GM23338 (cell line): ENCODE data around the gene SPATA45. TPM values are rescaled to one million over a fixed set of nuclear protein-coding genes. Genes with fewer than 3 reads are reported as not detected.

ENCODE experiments used
- ATAC-seq: fragments of 200-7000 bp; cut with Tn5 transposase; 3 replicates; pipeline ENCODE4 v1.9.1; 2020
- DNase-seq: peaks from one replicate; pipeline ENCODE4 v3.0.0-alpha.2; 2015; ENCODE audit warnings: low spot score
- H2AFZ ChIP-seq: fragments of 200-600 bp; sonication (generic); 2 replicates; pipeline ENCODE4 v1.8.0; 2016; ENCODE audit warnings: antibody characterized with exemption, mild to moderate bottlenecking, moderate library complexity
- H3F3A ChIP-seq: fragments of 200-600 bp; sonication (generic); replicated peaks from 2 replicates; pipeline ENCODE4 v1.8.0; 2017; ENCODE audit warnings: antibody characterized with exemption, mixed run types, low read depth
- H3K27ac ChIP-seq: fragments of 200-600 bp; sonication (generic); 2 replicates; pipeline ENCODE4 v1.6.1; 2016; ENCODE audit warnings: low read depth
- H3K27me3 ChIP-seq: fragments of 200-600 bp; sonication (generic); 2 replicates; pipeline ENCODE4 v1.8.0; 2016; ENCODE audit warnings: mild to moderate bottlenecking, mixed run types, moderate library complexity; ENCODE audit not compliant: insufficient read depth
- H3K36me3 ChIP-seq: fragments of 200-600 bp; sonication (generic); 2 replicates; pipeline ENCODE4 v1.8.0; 2016; ENCODE audit warnings: mild to moderate bottlenecking; ENCODE audit not compliant: insufficient read depth
- H3K4me1 ChIP-seq: fragments of 200-600 bp; sonication (generic); 2 replicates; pipeline ENCODE4 v1.8.0; 2016; ENCODE audit warnings: mild to moderate bottlenecking, moderate library complexity; ENCODE audit not compliant: insufficient read depth
- H3K4me2 ChIP-seq: fragments of 200-600 bp; sonication (generic); 2 replicates; pipeline ENCODE4 v1.7.1; 2017; ENCODE audit warnings: mixed run types
- H3K4me3 ChIP-seq: fragments of 200-600 bp; sonication (generic); 2 replicates; pipeline ENCODE4 v1.6.1; 2016; ENCODE audit warnings: mixed run types
- H3K79me2 ChIP-seq: fragments of 200-600 bp; sonication (generic); replicated peaks from 2 replicates; pipeline ENCODE4 v1.8.0; 2017; ENCODE audit warnings: mild to moderate bottlenecking; ENCODE audit not compliant: insufficient read depth
- H3K9me2 ChIP-seq: fragments of 200-600 bp; sonication (generic); 2 replicates; pipeline ENCODE4 v1.8.0; 2017; ENCODE audit not compliant: insufficient read depth
- H4K20me1 ChIP-seq: fragments of 200-600 bp; sonication (generic); replicated peaks from 2 replicates; pipeline ENCODE4 v1.8.0; 2017; ENCODE audit warnings: mild to moderate bottlenecking; ENCODE audit not compliant: insufficient read depth
- H3K27ac Mint-ChIP-seq: 2 replicates; pipeline ENCODE4 v1.8.0; 2020; ENCODE audit warnings: inconsistent platforms, mild to moderate bottlenecking, moderate library complexity, mixed read lengths
- H3K27me3 Mint-ChIP-seq: 3 replicates; pipeline ENCODE4 v1.8.0; 2022; ENCODE audit warnings: low read depth, mild to moderate bottlenecking, moderate library complexity, mixed read lengths, inconsistent platforms; ENCODE audit not compliant: insufficient read depth, poor library complexity
- H3K36me3 Mint-ChIP-seq: 3 replicates; pipeline ENCODE4 v1.8.0; 2021; ENCODE audit warnings: low read depth, mild to moderate bottlenecking, inconsistent platforms, moderate library complexity, mixed read lengths
- H3K4me1 Mint-ChIP-seq: 3 replicates; pipeline ENCODE4 v1.8.0; 2020; ENCODE audit warnings: mild to moderate bottlenecking, inconsistent platforms, mixed read lengths
- H3K4me3 Mint-ChIP-seq: 3 replicates; pipeline ENCODE4 v1.8.0; 2021; ENCODE audit warnings: moderate library complexity, mild to moderate bottlenecking, inconsistent platforms, mixed read lengths
- H3K9me3 Mint-ChIP-seq: 3 replicates; pipeline ENCODE4 v1.8.0; 2020; ENCODE audit warnings: moderate library complexity, mild to moderate bottlenecking, inconsistent platforms, mixed read lengths
- CREB1 ChIP-seq: fragments of 250-450 bp; sonication (Bioruptor Pico); IDR thresholded peaks from 2 replicates; pipeline ENCODE4 v1.5.0; 2020; ENCODE audit warnings: low read depth, mild to moderate bottlenecking, moderate library complexity
- EZH2 ChIP-seq: fragments of 200-600 bp; sonication (generic); IDR thresholded peaks from one replicate; pipeline ENCODE4 v1.8.0; 2017; ENCODE audit warnings: antibody characterized with exemption, mild to moderate bottlenecking, low read depth; ENCODE audit not compliant: unreplicated experiment
- EZH2phosphoT487 ChIP-seq: fragments of 200-600 bp; sonication (generic); IDR thresholded peaks from one replicate; pipeline ENCODE4 v1.8.1; 2018; ENCODE audit warnings: antibody characterized with exemption; ENCODE audit not compliant: unreplicated experiment
- JUNB ChIP-seq: IDR thresholded peaks from one replicate; pipeline ENCODE4 v1.6.1; 2016; ENCODE audit warnings: antibody characterized with exemption; ENCODE audit not compliant: unreplicated experiment
- NANOG ChIP-seq: IDR thresholded peaks from 2 replicates; pipeline ENCODE4 v1.6.1; 2016; ENCODE audit warnings: antibody characterized with exemption, borderline replicate concordance
- POLR2AphosphoS5 ChIP-seq: IDR thresholded peaks from 2 replicates; pipeline ENCODE4 v1.6.1; 2016; ENCODE audit warnings: antibody characterized with exemption, low read depth
- STAT1 ChIP-seq: IDR thresholded peaks from one replicate; pipeline ENCODE4 v1.6.1; 2016; ENCODE audit warnings: antibody characterized with exemption; ENCODE audit not compliant: unreplicated experiment
- ZNF114 ChIP-seq: fragments of 250-450 bp; sonication (Bioruptor Pico); IDR thresholded peaks from 2 replicates; pipeline ENCODE4 v1.5.0; 2020; ENCODE audit warnings: mild to moderate bottlenecking, moderate library complexity
- ZNF331 ChIP-seq: fragments of 250-450 bp; sonication (Bioruptor Pico); IDR thresholded peaks from 2 replicates; pipeline ENCODE4 v1.5.0; 2020; ENCODE audit warnings: low read depth, mild to moderate bottlenecking, moderate library complexity
- polyA plus RNA-seq: library from polyadenylated mRNA; unstranded; fragments of >200 nt; fragmentation: Nextera tagmentation; extraction: Ambion mirVana; gene quantifications from 2 replicates; pipeline ENCODE4 v1.2.1, GENCODE V29; 2016
- total RNA-seq: library from RNA; depleted of rRNA; stranded (reverse); fragments of >200 nt; shearing (Covaris generic); gene quantifications from 2 replicates; pipeline ENCODE4 v1.2.3, GENCODE V29; 2014
- TF ChIP-seq, protein P1 (sequence below), 2 experiments: fragments of 200-600 bp in 1 of 2; sonication (generic) in 1 of 2; conservative IDR thresholded peaks; 2 replicates each; pipeline versions ENCODE4 v1.5.1 to v1.6.1; 2016 to 2017; ENCODE audit warnings: antibody characterized with exemption in 2 of 2, low read depth in 2 of 2, mild to moderate bottlenecking in 2 of 2, moderate library complexity in 1 of 2
- TF ChIP-seq, protein P2 (sequence below): IDR thresholded peaks from one replicate; pipeline ENCODE4 v1.6.1; 2018; ENCODE audit warnings: antibody characterized with exemption; ENCODE audit not compliant: unreplicated experiment

The SPATA45 gene
- total and polyA plus RNA-seq, 2 experiments from 2014 or later = not detected

- TF ChIP-seq, protein P1, sequence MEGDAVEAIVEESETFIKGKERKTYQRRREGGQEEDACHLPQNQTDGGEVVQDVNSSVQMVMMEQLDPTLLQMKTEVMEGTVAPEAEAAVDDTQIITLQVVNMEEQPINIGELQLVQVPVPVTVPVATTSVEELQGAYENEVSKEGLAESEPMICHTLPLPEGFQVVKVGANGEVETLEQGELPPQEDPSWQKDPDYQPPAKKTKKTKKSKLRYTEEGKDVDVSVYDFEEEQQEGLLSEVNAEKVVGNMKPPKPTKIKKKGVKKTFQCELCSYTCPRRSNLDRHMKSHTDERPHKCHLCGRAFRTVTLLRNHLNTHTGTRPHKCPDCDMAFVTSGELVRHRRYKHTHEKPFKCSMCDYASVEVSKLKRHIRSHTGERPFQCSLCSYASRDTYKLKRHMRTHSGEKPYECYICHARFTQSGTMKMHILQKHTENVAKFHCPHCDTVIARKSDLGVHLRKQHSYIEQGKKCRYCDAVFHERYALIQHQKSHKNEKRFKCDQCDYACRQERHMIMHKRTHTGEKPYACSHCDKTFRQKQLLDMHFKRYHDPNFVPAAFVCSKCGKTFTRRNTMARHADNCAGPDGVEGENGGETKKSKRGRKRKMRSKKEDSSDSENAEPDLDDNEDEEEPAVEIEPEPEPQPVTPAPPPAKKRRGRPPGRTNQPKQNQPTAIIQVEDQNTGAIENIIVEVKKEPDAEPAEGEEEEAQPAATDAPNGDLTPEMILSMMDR (conservative IDR thresholded peaks at IDR 0.05; ENCODE audit: low read depth in 2 of 2) = no peak
- TF ChIP-seq EZH2 (no peak), EZH2phosphoT487 (no peak), NANOG (no peak)
Observed at GRCh38 chr1:212828395-212828794, 19.1 kb downstream of the SPATA45 start (continued).

DNA sequence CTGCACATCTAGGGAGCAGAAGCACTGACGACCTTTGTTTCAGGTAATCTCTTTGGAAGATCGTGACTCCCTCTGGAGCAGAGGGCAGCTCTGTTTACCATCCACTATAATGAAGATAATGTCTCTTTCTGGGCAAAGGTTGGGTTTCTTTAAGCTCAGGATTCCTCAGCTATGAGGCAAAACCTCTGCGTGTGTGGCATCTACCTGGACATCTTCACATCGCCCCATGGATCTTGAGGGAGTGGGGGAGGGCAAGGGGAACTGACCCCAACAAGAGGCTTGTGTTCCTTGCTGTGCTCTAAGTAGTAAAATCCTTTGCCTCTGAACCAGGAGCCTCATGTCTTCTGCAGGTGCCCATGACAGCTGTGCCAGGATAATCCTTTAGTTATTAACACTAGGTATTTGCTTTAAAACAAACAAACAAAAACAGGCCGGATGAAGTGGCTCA, 19.6 kb downstream of the SPATA45 start:
- Mint-ChIP-seq H3K4me3 (no peak overlapping the region), H3K4me1 (no peaks in the 10 kb centered on the region), H3K27ac (no peak overlapping the region), H3K9me3 (peaks cover 46% of the 10 kb centered on the region), H3K36me3 (peaks cover 35% of the 10 kb centered on the region), H3K27me3 (peaks cover 6% of the 10 kb centered on the region)
- H2AFZ ChIP-seq = no peak overlapping the region
- no peaks in the 10 kb centered on the region for H3F3A ChIP-seq
- H3K27ac ChIP-seq = no peak overlapping the region
- no peaks in the 10 kb centered on the region for H3K4me1 ChIP-seq
- no peaks in the 10 kb centered on the region for H3K79me2 ChIP-seq
- no peak for ATAC-seq
- no peaks in the 10 kb centered on the region for H3K27me3 ChIP-seq
- no peak overlapping the region for H3K4me2 ChIP-seq
- H3K36me3 ChIP-seq = peaks cover 12% of the 10 kb centered on the region; the same call in 1 of the 2 replicates
- no peak for DNase-seq
- H3K9me2 ChIP-seq = no peaks in the 10 kb centered on the region
- H3K4me3 ChIP-seq = no peak overlapping the region
- no peaks in the 10 kb centered on the region for H4K20me1 ChIP-seq
- no peak for TF ChIP-seq STAT1
- TF ChIP-seq, protein P1 (conservative IDR thresholded peaks at IDR 0.05; ENCODE audit: low read depth in 2 of 2) = no peak
- no peak for TF ChIP-seq JUNB
- no peak for TF ChIP-seq POLR2AphosphoS5
- TF ChIP-seq ZNF331 (CRISPR knock-in tag) = no peak
- TF ChIP-seq, protein P2, sequence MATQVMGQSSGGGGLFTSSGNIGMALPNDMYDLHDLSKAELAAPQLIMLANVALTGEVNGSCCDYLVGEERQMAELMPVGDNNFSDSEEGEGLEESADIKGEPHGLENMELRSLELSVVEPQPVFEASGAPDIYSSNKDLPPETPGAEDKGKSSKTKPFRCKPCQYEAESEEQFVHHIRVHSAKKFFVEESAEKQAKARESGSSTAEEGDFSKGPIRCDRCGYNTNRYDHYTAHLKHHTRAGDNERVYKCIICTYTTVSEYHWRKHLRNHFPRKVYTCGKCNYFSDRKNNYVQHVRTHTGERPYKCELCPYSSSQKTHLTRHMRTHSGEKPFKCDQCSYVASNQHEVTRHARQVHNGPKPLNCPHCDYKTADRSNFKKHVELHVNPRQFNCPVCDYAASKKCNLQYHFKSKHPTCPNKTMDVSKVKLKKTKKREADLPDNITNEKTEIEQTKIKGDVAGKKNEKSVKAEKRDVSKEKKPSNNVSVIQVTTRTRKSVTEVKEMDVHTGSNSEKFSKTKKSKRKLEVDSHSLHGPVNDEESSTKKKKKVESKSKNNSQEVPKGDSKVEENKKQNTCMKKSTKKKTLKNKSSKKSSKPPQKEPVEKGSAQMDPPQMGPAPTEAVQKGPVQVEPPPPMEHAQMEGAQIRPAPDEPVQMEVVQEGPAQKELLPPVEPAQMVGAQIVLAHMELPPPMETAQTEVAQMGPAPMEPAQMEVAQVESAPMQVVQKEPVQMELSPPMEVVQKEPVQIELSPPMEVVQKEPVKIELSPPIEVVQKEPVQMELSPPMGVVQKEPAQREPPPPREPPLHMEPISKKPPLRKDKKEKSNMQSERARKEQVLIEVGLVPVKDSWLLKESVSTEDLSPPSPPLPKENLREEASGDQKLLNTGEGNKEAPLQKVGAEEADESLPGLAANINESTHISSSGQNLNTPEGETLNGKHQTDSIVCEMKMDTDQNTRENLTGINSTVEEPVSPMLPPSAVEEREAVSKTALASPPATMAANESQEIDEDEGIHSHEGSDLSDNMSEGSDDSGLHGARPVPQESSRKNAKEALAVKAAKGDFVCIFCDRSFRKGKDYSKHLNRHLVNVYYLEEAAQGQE = no peak
- TF ChIP-seq EZH2phosphoT487 = no peak
- TF ChIP-seq EZH2 = no peak
- TF ChIP-seq CREB1 = no peak
- TF ChIP-seq ZNF114 (CRISPR knock-in tag) = no peak
